ENCODE data around the gene BICC1. TPM values are rescaled to one million over a fixed set of nuclear protein-coding genes. Genes with fewer than 3 reads are reported as not detected.

BICC1 gene
- total and polyA plus RNA-seq, 2 of the 8 experiments (the other 6 are each of a cell fraction or from before 2014, with no cell fraction given): 0.20 to 0.73 TPM

DNA sequence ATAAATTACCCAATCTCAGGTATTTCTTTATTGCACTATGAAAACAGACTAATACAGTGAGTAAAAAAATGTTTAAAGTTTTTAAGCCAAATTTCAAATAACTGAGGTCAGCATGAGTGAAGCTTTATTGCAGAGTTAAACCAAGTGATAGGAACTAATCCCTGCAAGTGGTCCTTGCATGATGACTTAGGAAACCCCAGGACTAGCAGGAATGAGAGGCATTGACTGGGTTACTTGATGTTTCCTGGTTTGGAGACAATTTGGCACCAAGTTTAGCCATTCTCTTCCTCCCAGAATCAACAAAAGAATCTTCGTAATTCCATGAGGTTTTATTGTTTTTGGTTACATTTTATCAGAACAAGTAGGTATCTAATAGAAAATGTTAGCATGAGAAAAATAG lies 194.2 kb downstream of the BICC1 start:
- no peak overlapping the region for H3K4me2 ChIP-seq (ENCODE audit: insufficient read depth in 1 of 2, low read depth in 2 of 2, low read length in 2 of 2)
- no peak overlapping the region for H2BK20ac ChIP-seq (ENCODE audit: low read length)
- H3K27ac ChIP-seq (ENCODE audit: low read depth, low read length): no peak overlapping the region
- H3K56ac ChIP-seq (replicated peaks; ENCODE audit: insufficient read length, low read depth, low read length): no peak overlapping the region
- no peak overlapping the region for H2BK12ac ChIP-seq (ENCODE audit: low read depth, low read length)
- no peak overlapping the region for H2AFZ ChIP-seq (ENCODE audit: low read length)
- H2BK15ac ChIP-seq (ENCODE audit: low read length): no peak overlapping the region
- ChIA-PET CTCF (ENCODE audit: partially characterized antibody) (interaction anchor here (0.8 kb wide), 1 partner anchor 554 kb away, joined by 3 read pairs; no protein-coding TSS in a partner anchor), POLR2A (ENCODE audit: partially characterized antibody) (no interaction called here)
- H3K79me1 ChIP-seq (ENCODE audit: low read depth, low read length): no peaks in the 10 kb centered on the region
- no peak overlapping the region for H4K8ac ChIP-seq (ENCODE audit: extremely low read depth, insufficient read depth, low read length)
- WGBS, 2 experiments (ENCODE audit: extremely low coverage in 1 of 2, insufficient coverage in 1 of 2, insufficient read length in 1 of 2, insufficient replicate concordance in 2 of 2, low coverage in 1 of 2, low lambda C conversion rate in 2 of 2, missing lambda C conversion rate in 1 of 2): 92% methylated on average over 1 of the region's 1 CpG; no CpG with 5 or more reads in 1 of the 2 experiments
- no peak overlapping the region for H3K4me3 ChIP-seq (ENCODE audit: extremely low read depth in 1 of 4, insufficient read depth in 2 of 4, low read depth in 3 of 4, low read length in 4 of 4)
- no peaks in the 10 kb centered on the region for H3K4me1 ChIP-seq (replicated peaks in 1 of 4; ENCODE audit: control insufficient read depth in 3 of 4, insufficient read depth in 4 of 4, low read length in 3 of 4)
- no peaks in the 10 kb centered on the region for H3K36me3 ChIP-seq (ENCODE audit: control insufficient read depth in 2 of 4, insufficient read depth in 4 of 4, low read length in 3 of 4)
- no peaks in the 10 kb centered on the region for H3K9me3 ChIP-seq (ENCODE audit: insufficient read depth in 2 of 2, low read depth in 1 of 2, low read length in 1 of 2)
- no peak for DNase-seq (ENCODE audit: low read depth in 1 of 2, low spot score in 2 of 2)
- H2AK5ac ChIP-seq (ENCODE audit: low read depth, low read length): no peak overlapping the region
- no peak overlapping the region for H4K5ac ChIP-seq (ENCODE audit: insufficient read length, low read depth, low read length)
- H3K23me2 ChIP-seq (ENCODE audit: low read depth, low read length): no peaks in the 10 kb centered on the region
- no peak overlapping the region for H3K18ac ChIP-seq (ENCODE audit: extremely low read depth, low read length)
- H2BK120ac ChIP-seq (replicated peaks; ENCODE audit: low read depth, low read length): no peak overlapping the region
- no peak overlapping the region for H2BK5ac ChIP-seq (ENCODE audit: low read depth, low read length)
- H3K79me2 ChIP-seq (ENCODE audit: control insufficient read depth in 1 of 2, insufficient read depth in 2 of 2, low read length in 2 of 2): no peaks in the 10 kb centered on the region
- H4K91ac ChIP-seq (replicated peaks; ENCODE audit: insufficient read length, low read length): no peak overlapping the region
- no peak overlapping the region for H3K23ac ChIP-seq (ENCODE audit: insufficient read length)
- no peak overlapping the region for H3K9ac ChIP-seq (replicated peaks in 1 of 4; ENCODE audit: extremely low read depth in 1 of 4, low read depth in 3 of 4, low read length in 3 of 4)
- no peaks in the 10 kb centered on the region for H4K20me1 ChIP-seq (replicated peaks in 1 of 2; ENCODE audit: control insufficient read depth in 1 of 2, insufficient read depth in 2 of 2, low read length in 2 of 2)
- no peak overlapping the region for H3K4ac ChIP-seq (replicated peaks; ENCODE audit: insufficient read length, low read depth, low read length)
- FAIRE-seq: no peak
- TF ChIP-seq JUN (IDR thresholded peaks at IDR 0.05; ENCODE audit: low read depth, low read length) (no peak), POLR2AphosphoS5 (IDR thresholded peaks at IDR 0.05; ENCODE audit: low read depth, low read length) (no peak), CTBP2 (IDR thresholded peaks at IDR 0.05; ENCODE audit: borderline replicate concordance, insufficient read depth, insufficient read length, low read length) (no peak), NRF1 (IDR thresholded peaks at IDR 0.05; ENCODE audit: low read depth, low read length) (no peak)
- no peaks in the 10 kb centered on the region for H3K27me3 ChIP-seq (replicated peaks in 1 of 4; ENCODE audit: control insufficient read depth in 3 of 4, extremely low read depth in 1 of 4, insufficient read depth in 3 of 4, low read length in 3 of 4)
- no peak overlapping the region for H3K14ac ChIP-seq (ENCODE audit: insufficient read length)
